ENCODE data around the gene FAM83D.

Gene FAM83D

DNA sequence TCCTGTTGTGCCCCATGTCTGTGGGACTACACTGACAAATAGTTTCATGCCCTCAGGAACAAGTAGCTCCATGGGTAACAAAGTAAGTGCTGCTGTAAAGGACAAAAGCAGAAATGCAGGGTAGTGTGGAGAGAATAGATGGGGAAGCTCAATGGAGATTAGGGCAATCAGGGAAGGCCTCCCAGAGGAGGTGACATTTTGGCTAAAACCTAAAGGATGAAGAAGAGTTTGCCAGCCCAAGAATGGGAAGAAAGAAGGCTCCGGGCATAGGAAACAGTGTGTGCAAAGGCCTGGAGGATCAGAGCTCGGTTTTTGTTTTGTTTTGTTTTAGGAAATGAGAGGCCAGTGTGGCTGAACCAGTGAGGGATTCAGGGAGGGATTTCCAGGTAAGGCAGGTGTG, 43.6 kb upstream of the FAM83D start:
- no peak for DNase-seq (ENCODE audit: extremely low spot score)
- ChIA-PET POLR2A (interaction anchor here (1.0 to 1.5 kb wide), 3 partner anchors 9 to 396 kb away, joined by 3 to 5 read pairs (median 3); no protein-coding TSS in a partner anchor), CTCF (interaction anchor here (0.8 to 11.7 kb wide), 6 partner anchors 8 to 447 kb away, joined by 3 to 122 read pairs (median 4); partner anchors contain the start of genes PPP1R16B and SNHG17)
- TF ChIP-seq, protein P1, sequence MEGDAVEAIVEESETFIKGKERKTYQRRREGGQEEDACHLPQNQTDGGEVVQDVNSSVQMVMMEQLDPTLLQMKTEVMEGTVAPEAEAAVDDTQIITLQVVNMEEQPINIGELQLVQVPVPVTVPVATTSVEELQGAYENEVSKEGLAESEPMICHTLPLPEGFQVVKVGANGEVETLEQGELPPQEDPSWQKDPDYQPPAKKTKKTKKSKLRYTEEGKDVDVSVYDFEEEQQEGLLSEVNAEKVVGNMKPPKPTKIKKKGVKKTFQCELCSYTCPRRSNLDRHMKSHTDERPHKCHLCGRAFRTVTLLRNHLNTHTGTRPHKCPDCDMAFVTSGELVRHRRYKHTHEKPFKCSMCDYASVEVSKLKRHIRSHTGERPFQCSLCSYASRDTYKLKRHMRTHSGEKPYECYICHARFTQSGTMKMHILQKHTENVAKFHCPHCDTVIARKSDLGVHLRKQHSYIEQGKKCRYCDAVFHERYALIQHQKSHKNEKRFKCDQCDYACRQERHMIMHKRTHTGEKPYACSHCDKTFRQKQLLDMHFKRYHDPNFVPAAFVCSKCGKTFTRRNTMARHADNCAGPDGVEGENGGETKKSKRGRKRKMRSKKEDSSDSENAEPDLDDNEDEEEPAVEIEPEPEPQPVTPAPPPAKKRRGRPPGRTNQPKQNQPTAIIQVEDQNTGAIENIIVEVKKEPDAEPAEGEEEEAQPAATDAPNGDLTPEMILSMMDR (IDR thresholded peaks at IDR 0.05; ENCODE audit: control extremely low read depth, extremely low read depth, low read depth, missing control alignments) = no peak

DNA sequence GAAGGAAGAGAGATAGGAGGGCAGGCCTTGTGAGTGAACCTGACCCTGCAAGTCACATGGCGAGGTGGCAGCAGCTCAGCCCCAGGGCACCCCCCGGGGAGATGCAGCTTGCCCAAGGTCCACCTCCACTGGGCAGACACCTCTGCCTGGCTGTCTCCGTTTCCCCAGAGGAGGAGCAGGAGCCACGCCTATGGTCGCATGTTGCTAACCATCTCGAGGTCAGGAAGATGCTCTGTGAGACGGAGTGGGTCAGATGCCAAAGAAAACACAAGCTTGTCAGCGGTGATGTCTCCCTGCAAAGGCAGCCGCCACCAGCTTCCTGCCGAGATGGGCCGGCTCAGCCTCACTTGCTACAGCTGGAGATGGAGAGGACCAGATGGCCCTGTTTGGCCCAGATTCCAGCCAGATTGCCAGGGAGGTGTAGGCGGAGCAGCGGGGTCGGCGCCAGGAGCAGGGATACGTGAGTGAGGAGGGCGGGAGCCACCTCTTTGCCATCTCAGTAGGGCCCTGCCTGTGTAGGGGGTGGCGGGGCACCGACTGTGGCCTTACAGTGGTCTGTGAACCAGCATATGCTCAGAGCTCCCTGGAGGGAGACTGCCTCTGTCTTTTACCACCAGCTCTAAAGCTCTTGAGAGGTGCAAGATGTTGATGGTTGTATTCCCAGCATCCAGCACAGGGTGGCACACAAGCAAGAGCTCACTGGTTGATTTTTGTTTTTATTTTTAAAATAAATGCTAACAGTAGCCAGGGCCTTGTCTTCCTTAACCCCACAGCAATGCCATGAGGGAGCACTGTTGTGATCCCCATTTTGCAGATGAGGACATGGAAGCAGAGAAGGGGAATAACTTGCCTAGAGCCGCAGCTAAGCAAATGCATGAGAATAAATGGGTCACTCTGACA, 42.9 kb upstream of the FAM83D start:
- POLR2A ChIA-PET = interaction anchor here (1.0 to 1.5 kb wide), 3 partner anchors 9 to 397 kb away, joined by 3 to 5 read pairs (median 3); no protein-coding TSS in a partner anchor
- CTCF ChIA-PET = interaction anchor here (0.6 to 11.7 kb wide), 7 partner anchors 7 to 448 kb away, joined by 3 to 122 read pairs (median 4); partner anchors contain the start of genes PPP1R16B and SNHG17
- DNase-seq (ENCODE audit: extremely low spot score) = no peak
- TF ChIP-seq, protein P1 (IDR thresholded peaks at IDR 0.05; ENCODE audit: control extremely low read depth, extremely low read depth, low read depth, missing control alignments) = no peak

DNA sequence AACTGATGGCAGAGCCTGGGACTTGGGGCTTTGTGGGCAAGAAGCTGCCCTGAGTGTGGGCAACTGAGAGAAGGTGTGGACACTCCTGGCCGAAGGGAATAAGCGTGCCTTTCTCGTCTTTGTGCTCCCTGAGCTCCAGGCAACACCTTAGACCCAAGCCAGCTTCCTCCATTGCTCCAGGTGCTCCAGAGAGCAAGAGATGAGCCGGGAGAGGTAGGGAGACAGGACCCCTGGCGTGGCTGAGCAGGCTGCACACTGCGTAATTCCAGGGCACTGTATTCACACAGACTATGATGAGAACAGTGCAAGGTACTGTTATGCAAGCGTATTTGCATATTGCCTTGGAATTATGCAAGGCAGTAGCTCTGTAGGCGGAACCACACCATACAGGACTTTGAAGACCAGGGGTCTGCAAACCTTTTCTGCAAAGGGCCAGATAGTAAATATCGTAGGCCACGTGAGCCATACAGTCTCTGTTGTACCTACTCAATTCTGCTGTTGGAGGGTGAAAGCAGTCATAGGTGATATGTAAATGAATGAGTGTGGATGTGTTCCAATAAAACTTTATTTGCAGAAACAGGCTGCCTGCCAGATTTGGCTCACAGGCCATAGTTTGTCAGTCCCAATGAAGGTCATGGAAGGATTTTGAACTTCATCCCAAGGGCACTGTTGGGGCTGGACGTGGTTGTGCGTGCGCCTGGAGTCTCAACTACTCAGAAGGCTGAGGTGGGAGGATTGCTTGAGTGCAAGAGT, 42.1 kb upstream of the FAM83D start:
- DNase-seq (ENCODE audit: extremely low spot score) = no peak
- CTCF ChIA-PET = interaction anchor here (0.6 to 11.7 kb wide), 5 partner anchors 7 to 25 kb away, joined by 3 to 122 read pairs (median 4); no protein-coding TSS in a partner anchor
- TF ChIP-seq, protein P1 (IDR thresholded peaks at IDR 0.05; ENCODE audit: control extremely low read depth, extremely low read depth, low read depth, missing control alignments) = no peak
- POLR2A ChIA-PET = no interaction called here

DNA sequence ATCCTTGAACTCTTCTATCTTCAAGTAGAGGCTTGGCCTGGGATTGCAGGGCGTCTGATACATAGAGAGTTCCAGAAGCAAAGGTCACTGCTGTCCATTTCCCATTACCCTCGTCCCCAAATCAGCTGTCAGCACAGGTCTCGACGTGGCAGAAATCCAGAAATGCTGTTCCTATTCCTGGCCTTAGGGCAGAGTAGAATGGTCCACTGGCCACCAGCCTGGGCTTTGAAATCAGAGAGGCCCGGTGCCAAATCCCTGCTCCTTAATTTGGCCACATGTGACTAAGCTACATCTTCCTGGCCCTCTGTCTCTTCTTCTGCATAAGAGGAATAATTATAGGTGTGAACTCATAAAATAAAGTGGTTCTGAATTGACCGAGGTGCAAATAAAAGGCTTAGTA, 40.9 kb upstream of the FAM83D start:
- ChIA-PET POLR2A (no interaction called here), CTCF (interaction anchor here (0.9 to 11.7 kb wide), 6 partner anchors 5 to 26 kb away, joined by 4 to 122 read pairs (median 4); no protein-coding TSS in a partner anchor)
- DNase-seq (ENCODE audit: extremely low spot score) = no peak
- TF ChIP-seq, protein P1 (IDR thresholded peaks at IDR 0.05; ENCODE audit: control extremely low read depth, extremely low read depth, low read depth, missing control alignments) = no peak

DNA sequence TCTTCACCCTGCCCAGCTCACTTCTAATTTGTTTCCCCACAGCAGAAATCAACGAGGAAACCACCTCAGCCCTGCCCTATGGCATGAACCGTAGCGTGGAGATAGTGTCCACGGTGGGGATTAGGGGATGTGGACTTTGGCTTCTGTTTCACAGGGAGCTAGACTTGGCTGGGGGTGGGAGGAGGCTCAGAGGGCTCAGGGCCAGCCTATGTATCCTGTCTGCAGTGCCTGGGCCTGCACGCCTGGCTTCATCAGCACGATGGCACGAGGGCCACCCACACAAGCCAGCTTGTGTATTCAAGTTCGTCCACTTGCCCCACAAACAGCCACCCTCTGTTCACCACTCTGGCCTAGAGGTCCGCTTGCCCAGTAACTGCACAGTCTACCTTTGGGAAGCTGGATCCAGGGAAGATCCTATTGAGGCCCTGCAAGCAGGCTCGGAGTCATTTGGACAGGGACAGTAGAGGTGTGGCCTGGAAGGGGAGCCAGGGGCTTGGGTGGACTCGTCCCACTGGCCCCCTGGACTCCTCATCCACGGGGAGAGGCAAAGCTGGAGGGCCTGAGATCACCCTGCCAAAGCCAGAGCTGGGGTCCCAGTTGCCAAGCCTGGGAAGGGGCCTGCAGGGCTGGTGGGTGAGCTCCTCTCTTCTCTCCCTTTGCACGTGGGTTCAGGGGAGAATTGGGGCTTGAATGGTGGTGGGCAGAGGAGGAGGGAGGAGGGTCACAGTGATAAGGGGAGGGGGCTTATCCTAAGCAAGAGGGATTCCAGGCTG, 38.0 kb upstream of the FAM83D start:
- POLR2A ChIA-PET = interaction anchor here (0.6 to 1.0 kb wide), 2 partner anchors 78 to 83 kb away, joined by 3 read pairs; partner anchors contain the start of gene PPP1R16B

More for the DNA sequence above, 38.0 kb upstream of the FAM83D start:
- CTCF ChIA-PET = interaction anchor here (1.1 to 6.6 kb wide), 6 partner anchors 7 to 254 kb away, joined by 3 to 112 read pairs (median 5); no protein-coding TSS in a partner anchor
- TF ChIP-seq, protein P1 (IDR thresholded peaks at IDR 0.05; ENCODE audit: control extremely low read depth, extremely low read depth, low read depth, missing control alignments) = no peak
- no peak for DNase-seq (ENCODE audit: extremely low spot score)

All from GM10248 (cell line).